Mesothelial cell of epicardium (in vitro differentiated cells): ENCODE results near the gene SP3. TPM values are rescaled to one million over a fixed set of nuclear protein-coding genes. Genes with fewer than 3 reads are reported as not detected.

Source experiments
- DNase-seq, 2 experiments: peaks; one replicate each; pipeline ENCODE4 v3.0.0; 2021; ENCODE audit warnings: low spot score in 2 of 2; ENCODE audit not compliant: unreplicated experiment in 2 of 2
- H3K27ac Mint-ChIP-seq: 2 replicates; pipeline ENCODE4 v1.8.0; 2021; ENCODE audit warnings: mixed read lengths
- H3K27me3 Mint-ChIP-seq: 2 replicates; pipeline ENCODE4 v1.8.0; 2021; ENCODE audit warnings: low read depth, mixed read lengths
- H3K36me3 Mint-ChIP-seq: 2 replicates; pipeline ENCODE4 v1.8.0; 2021; ENCODE audit warnings: mixed read lengths
- H3K4me1 Mint-ChIP-seq: 2 replicates; pipeline ENCODE4 v1.8.0; 2021; ENCODE audit warnings: mixed read lengths
- H3K4me3 Mint-ChIP-seq: 2 replicates; pipeline ENCODE4 v1.8.0; 2021; ENCODE audit warnings: mild to moderate bottlenecking, moderate library complexity, mixed read lengths
- H3K9me3 Mint-ChIP-seq: 2 replicates; pipeline ENCODE4 v1.8.0; 2021; ENCODE audit warnings: mixed read lengths
- CTCF ChIP-seq: fragments of 200-600 bp; sonication (generic); IDR thresholded peaks from one replicate; pipeline ENCODE4 v1.5.0; 2021; ENCODE audit warnings: antibody characterized with exemption; ENCODE audit not compliant: unreplicated experiment
- total RNA-seq: library from RNA; stranded (reverse); gene quantifications from 3 replicates; pipeline ENCODE4 v1.2.1, GENCODE V29; 2021

SP3 gene
- total RNA-seq, 1 donor from 2014 or later: 113 TPM

GRCh38 chr2:173999724-174000123 lies 34.6 kb upstream of the SP3 start:
- Mint-ChIP-seq H3K27me3 (no peaks in the 10 kb centered on the region), H3K4me1 (peaks cover 32% of the 10 kb centered on the region), H3K27ac (no peak overlapping the region), H3K36me3 (no peaks in the 10 kb centered on the region), H3K9me3 (no peaks in the 10 kb centered on the region), H3K4me3 (no peak overlapping the region)
- no peak for TF ChIP-seq CTCF
- DNase-seq: no peak

GRCh38 chr2:173999272-173999671 lies 34.1 kb upstream of the SP3 start:
- DNase-seq: no peak
- H3K4me1 Mint-ChIP-seq: peaks cover 28% of the 10 kb centered on the region
- H3K27ac Mint-ChIP-seq: no peak overlapping the region
- no peaks in the 10 kb centered on the region for H3K27me3 Mint-ChIP-seq
- no peaks in the 10 kb centered on the region for H3K36me3 Mint-ChIP-seq
- H3K9me3 Mint-ChIP-seq: no peaks in the 10 kb centered on the region
- no peak overlapping the region for H3K4me3 Mint-ChIP-seq
- no peak for TF ChIP-seq CTCF

GRCh38 chr2:173998386-173998785 lies 33.2 kb upstream of the SP3 start:
- H3K9me3 Mint-ChIP-seq: no peaks in the 10 kb centered on the region
- TF ChIP-seq CTCF: no peak
- H3K27me3 Mint-ChIP-seq: no peaks in the 10 kb centered on the region
- no peak overlapping the region for H3K4me3 Mint-ChIP-seq
- peak overlapping the region; percentile 10 for H3K27ac Mint-ChIP-seq
- no peak for DNase-seq
- H3K4me1 Mint-ChIP-seq: peaks cover 28% of the 10 kb centered on the region
- H3K36me3 Mint-ChIP-seq: no peaks in the 10 kb centered on the region

- Mint-ChIP-seq H3K4me3 (no peak overlapping the region), H3K27ac (peak overlapping the region; percentile 10), H3K4me1 (peaks cover 32% of the 10 kb centered on the region), H3K9me3 (no peaks in the 10 kb centered on the region), H3K27me3 (no peaks in the 10 kb centered on the region), H3K36me3 (no peaks in the 10 kb centered on the region)
- no peak for DNase-seq
- TF ChIP-seq CTCF: no peak
Measured at GRCh38 chr2:173997753-173998152, 32.6 kb upstream of the SP3 start.

- no peaks in the 10 kb centered on the region for H3K9me3 Mint-ChIP-seq
- H3K27me3 Mint-ChIP-seq: no peaks in the 10 kb centered on the region
- TF ChIP-seq CTCF: no peak
- H3K4me1 Mint-ChIP-seq: peaks cover 35% of the 10 kb centered on the region
- DNase-seq: no peak
- no peak overlapping the region for H3K27ac Mint-ChIP-seq
- no peaks in the 10 kb centered on the region for H3K36me3 Mint-ChIP-seq
- H3K4me3 Mint-ChIP-seq: no peak overlapping the region
Measured at GRCh38 chr2:173997269-173997668, 32.1 kb upstream of the SP3 start.

GRCh38 chr2:173996766-173997165 lies 31.6 kb upstream of the SP3 start:
- DNase-seq: no peak
- Mint-ChIP-seq H3K4me1 (peaks cover 40% of the 10 kb centered on the region), H3K36me3 (no peaks in the 10 kb centered on the region), H3K27ac (peak overlapping the region; percentile 80), H3K9me3 (no peaks in the 10 kb centered on the region), H3K4me3 (no peak overlapping the region), H3K27me3 (no peaks in the 10 kb centered on the region)
- no peak for TF ChIP-seq CTCF
